Measurements from ENCODE around the gene ERN1.
"Not testable (repeated sequence)": the region's sequence is repeated elsewhere in the genome, so short reads cannot be mapped to it uniquely, and the experiment has no call there.

ERN1 gene

GRCh38 chr17:64129765-64130558, at the start of gene ERN1:
ERN1 (minus strand) TSS chr17:64130144; CDS start chr17:64130029, 115 bp downstream.
- peak; percentile 80 for DNase-seq

GRCh38 chr17:64179024-64179423, 49.1 kb upstream of the ERN1 start:
- not testable (repeated sequence) for DNase-seq

GRCh38 chr17:64178011-64178825, 48.3 kb upstream of the ERN1 start:
- DNase-seq: no peak

- no peak for DNase-seq
Observed at GRCh38 chr17:64177311-64178010, 47.5 kb upstream of the ERN1 start.

GRCh38 chr17:64176556-64176955, 46.6 kb upstream of the ERN1 start:
- DNase-seq: no peak

GRCh38 chr17:64174686-64175456, 44.9 kb upstream of the ERN1 start:
- DNase-seq: no peak

GRCh38 chr17:64173646-64174045, 43.7 kb upstream of the ERN1 start:
- DNase-seq: no peak

GRCh38 chr17:64172510-64172909, 42.6 kb upstream of the ERN1 start:
- DNase-seq: no peak

GRCh38 chr17:64171041-64171440, 41.1 kb upstream of the ERN1 start:
- no peak for DNase-seq

GRCh38 chr17:64170286-64170685, 40.3 kb upstream of the ERN1 start:
- no peak for DNase-seq

GRCh38 chr17:64167666-64168065, 37.7 kb upstream of the ERN1 start:
- not testable (repeated sequence) for DNase-seq

- DNase-seq: no peak
Observed at GRCh38 chr17:64166876-64167275, 36.9 kb upstream of the ERN1 start.

- DNase-seq: no peak
Observed at GRCh38 chr17:64165347-64165746, 35.4 kb upstream of the ERN1 start.

GRCh38 chr17:64164596-64165285, 34.8 kb upstream of the ERN1 start:
- no peak for DNase-seq

GRCh38 chr17:64163468-64163867, 33.5 kb upstream of the ERN1 start:
- DNase-seq: no peak

- DNase-seq: no peak
Observed at GRCh38 chr17:64162554-64162953, 32.6 kb upstream of the ERN1 start.

- DNase-seq: no peak
Observed at GRCh38 chr17:64161380-64162176, 31.6 kb upstream of the ERN1 start.

GRCh38 chr17:64160378-64160777, 30.4 kb upstream of the ERN1 start:
- no peak for DNase-seq

- no peak for DNase-seq
Observed at GRCh38 chr17:64158831-64159590, 29.1 kb upstream of the ERN1 start.

- DNase-seq: no peak
Observed at GRCh38 chr17:64158406-64158805, 28.5 kb upstream of the ERN1 start.

All from KG1 (cell line).